ENCODE data around the gene DNER. TPM values are rescaled to one million over a fixed set of nuclear protein-coding genes. Genes with fewer than 3 reads are reported as not detected.

DNER gene
- total and polyA plus RNA-seq, 8 donors: 0.06 to 2.4 (median 1.9) TPM

GRCh38 chr2:229523663-229524062 is 190.7 kb downstream of the DNER start:
- intact Hi-C loops (cut with DNase I): no loop called here
- Histone ChIP-seq H3K36me3 (no peaks in the 10 kb centered on the region), H3K27me3 (no peaks in the 10 kb centered on the region), H3K27ac (no peak overlapping the region), H3K4me3 (no peak overlapping the region), H3K9me3 (no peaks in the 10 kb centered on the region), H3K4me1 (peaks cover 0 to 7% of the 10 kb centered on the region in 2 donors)
- no peak for TF ChIP-seq CTCF (IDR thresholded peaks at IDR 0.05)
- DNase-seq (no peak), ATAC-seq (no peak)

GRCh38 chr2:229521576-229521975 is 192.8 kb downstream of the DNER start:
- no peak for TF ChIP-seq CTCF (IDR thresholded peaks at IDR 0.05)
- Histone ChIP-seq H3K36me3 (no peaks in the 10 kb centered on the region), H3K4me3 (no peak overlapping the region), H3K4me1 (peaks cover 0 to 7% of the 10 kb centered on the region in 2 donors), H3K9me3 (no peaks in the 10 kb centered on the region), H3K27me3 (no peaks in the 10 kb centered on the region), H3K27ac (no peak overlapping the region)
- intact Hi-C loops (cut with DNase I): no loop called here
- ATAC-seq (no peak), DNase-seq (peak in 2 of 4 donors; percentile 10 to 15)

GRCh38 chr2:229520691-229521096 is 193.7 kb downstream of the DNER start:
- Histone ChIP-seq H3K27ac (no peak overlapping the region), H3K4me3 (no peak overlapping the region), H3K27me3 (no peaks in the 10 kb centered on the region), H3K4me1 (peaks cover 0 to 7% of the 10 kb centered on the region in 2 donors), H3K36me3 (no peaks in the 10 kb centered on the region), H3K9me3 (no peaks in the 10 kb centered on the region)
- ATAC-seq: peak; percentile 26
- no peak for TF ChIP-seq CTCF (IDR thresholded peaks at IDR 0.05)
- intact Hi-C loops (cut with DNase I): no loop called here
- peak in 3 of 4 donors; percentile 67 to 73 (median 68) for DNase-seq

- peaks cover 0 to 7% of the 10 kb centered on the region in 2 donors for H3K4me1 ChIP-seq
- H3K27me3 ChIP-seq: no peaks in the 10 kb centered on the region
- no peaks in the 10 kb centered on the region for H3K9me3 ChIP-seq
- H3K27ac ChIP-seq: no peak overlapping the region
- H3K4me3 ChIP-seq: no peak overlapping the region
- intact Hi-C loops (cut with DNase I): no loop called here
- ATAC-seq: no peak
- no peak for TF ChIP-seq CTCF (IDR thresholded peaks at IDR 0.05)
- no peaks in the 10 kb centered on the region for H3K36me3 ChIP-seq
- DNase-seq: peak in 1 of 4 donors; percentile 3
These were observed 194.5 kb downstream of the DNER start for GRCh38 chr2:229519655-229520430.

- DNase-seq: no peak
- TF ChIP-seq CTCF (IDR thresholded peaks at IDR 0.05): no peak
- H3K27me3 ChIP-seq: no peaks in the 10 kb centered on the region
These were observed 200.0 kb downstream of the DNER start for GRCh38 chr2:229514273-229514895.

More at GRCh38 chr2:229514273-229514895, 200.0 kb downstream of the DNER start:
- Histone ChIP-seq H3K36me3 (no peaks in the 10 kb centered on the region), H3K4me3 (no peak overlapping the region), H3K27ac (no peak overlapping the region), H3K9me3 (no peaks in the 10 kb centered on the region), H3K4me1 (no peaks in the 10 kb centered on the region)
- ATAC-seq: no peak
- intact Hi-C loops (cut with DNase I): no loop called here
